ENCODE measurements around the gene ACSS1. TPM values are rescaled to one million over a fixed set of nuclear protein-coding genes. Genes with fewer than 3 reads are reported as not detected.
A peak's percentile ranks its signal among the peaks of the same experiment; 100 is the strongest.

ACSS1 gene
- total and polyA plus RNA-seq, 8 donors: 7.0 to 135 (median 35.8) TPM

GRCh38 chr20:25088267-25088666 is 30.3 kb upstream of the ACSS1 start:
- H3K27ac ChIP-seq: no peak overlapping the region
- WGBS, 5 donors: 68 to 79% (median 73%) methylated on average over 6 of the region's 6 CpGs
- TF ChIP-seq POLR2A (IDR thresholded peaks at IDR 0.05) (no peak), EP300 (IDR thresholded peaks at IDR 0.05) (no peak), CTCF (IDR thresholded peaks at IDR 0.05) (no peak), POLR2AphosphoS5 (IDR thresholded peaks at IDR 0.05) (no peak)
- H3K36me3 ChIP-seq: no peaks in the 10 kb centered on the region
- H3K27me3 ChIP-seq: peaks cover 19 to 79% (median 35%) of the 10 kb centered on the region in 3 donors
- H3K4me3 ChIP-seq: no peak overlapping the region
- H3K9me3 ChIP-seq: no peaks in the 10 kb centered on the region
- peaks cover 15 to 19% (median 16%) of the 10 kb centered on the region in 4 donors for H3K4me1 ChIP-seq
- DNase-seq: no peak
- intact Hi-C loops (cut with DNase I; ENCODE audit: low total_unique reads): no loop called here

DNA sequence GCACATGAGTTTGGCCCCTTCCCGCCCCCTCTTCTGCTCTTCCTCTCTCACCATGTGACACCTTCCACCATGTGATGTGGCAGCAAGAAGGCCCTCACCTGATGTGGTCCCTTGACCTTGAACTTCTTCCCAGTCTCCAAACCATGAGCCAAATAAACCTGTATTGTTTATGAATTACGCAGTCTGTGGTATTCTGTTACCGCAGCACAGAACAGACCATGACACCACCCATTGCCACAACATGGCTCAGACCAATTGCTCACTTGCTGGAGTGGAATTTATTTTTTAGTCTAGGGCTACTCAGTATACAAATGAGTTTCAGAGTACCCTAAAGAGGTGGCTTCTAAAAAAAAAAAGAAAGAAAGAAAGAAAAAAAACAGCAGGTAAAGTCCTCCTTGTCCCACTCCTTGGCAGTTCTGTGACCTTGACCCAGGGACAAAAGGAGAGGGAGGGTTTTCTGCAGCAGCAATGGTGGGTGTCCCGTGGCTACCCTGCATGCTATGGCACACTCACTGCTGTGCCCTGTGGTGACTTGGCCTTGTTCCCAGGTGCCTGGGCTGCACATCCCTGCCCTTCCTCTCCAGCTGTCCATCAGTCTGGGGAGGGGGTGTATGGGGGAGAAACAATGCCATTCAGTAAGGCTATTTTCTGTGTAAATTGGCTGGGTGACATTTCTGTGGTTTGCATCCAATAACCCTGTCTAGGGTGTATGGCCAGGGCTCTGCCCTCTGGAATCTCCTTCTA is 29.4 kb upstream of the ACSS1 start:
- TF ChIP-seq POLR2AphosphoS5 (IDR thresholded peaks at IDR 0.05): no peak
- no peak for TF ChIP-seq POLR2A (IDR thresholded peaks at IDR 0.05)
- TF ChIP-seq EP300 (IDR thresholded peaks at IDR 0.05): no peak
- no peak for TF ChIP-seq CTCF (IDR thresholded peaks at IDR 0.05)
- peaks cover 28 to 88% (median 44%) of the 10 kb centered on the region in 3 donors for H3K27me3 ChIP-seq
- H3K9me3 ChIP-seq: no peaks in the 10 kb centered on the region
- no peaks in the 10 kb centered on the region for H3K36me3 ChIP-seq
- 80 to 86% (median 86%) methylated on average over 4 of the region's 4 CpGs for WGBS, 5 donors
- no peak for DNase-seq
- H3K4me1 ChIP-seq: peaks cover 17 to 24% (median 20%) of the 10 kb centered on the region in 4 donors
- H3K27ac ChIP-seq: no peak overlapping the region
- intact Hi-C loops (cut with DNase I; ENCODE audit: low total_unique reads): no loop called here
- H3K4me3 ChIP-seq: no peak overlapping the region

GRCh38 chr20:25085756-25086495 is 28.0 kb upstream of the ACSS1 start:
- WGBS, 5 donors: 61 to 72% (median 69%) methylated on average over 10 of the region's 10 CpGs
- DNase-seq: no peak
- Histone ChIP-seq H3K4me1 (peaks cover 25 to 37% (median 32%) of the 10 kb centered on the region in 4 donors), H3K27me3 (peaks cover 38 to 98% (median 58%) of the 10 kb centered on the region in 3 donors), H3K27ac (no peak overlapping the region), H3K4me3 (no peak overlapping the region), H3K36me3 (no peaks in the 10 kb centered on the region), H3K9me3 (no peaks in the 10 kb centered on the region)
- TF ChIP-seq EP300 (IDR thresholded peaks at IDR 0.05): no peak
- no peak for TF ChIP-seq CTCF (IDR thresholded peaks at IDR 0.05)
- TF ChIP-seq POLR2AphosphoS5 (IDR thresholded peaks at IDR 0.05): no peak
- TF ChIP-seq POLR2A (IDR thresholded peaks at IDR 0.05): no peak
- intact Hi-C loops (cut with DNase I; ENCODE audit: low total_unique reads): no loop called here

GRCh38 chr20:25084626-25085187 is 26.8 kb upstream of the ACSS1 start:
- peak overlapping the region in 1 of 4 donors; percentile 38 for H3K4me3 ChIP-seq
- peaks cover 25 to 37% (median 32%) of the 10 kb centered on the region in 4 donors for H3K4me1 ChIP-seq
- H3K27me3 ChIP-seq: peaks cover 38 to 98% (median 69%) of the 10 kb centered on the region in 3 donors
- H3K36me3 ChIP-seq: no peaks in the 10 kb centered on the region
- TF ChIP-seq POLR2A (IDR thresholded peaks at IDR 0.05): no peak
- TF ChIP-seq EP300 (IDR thresholded peaks at IDR 0.05): no peak
- TF ChIP-seq POLR2AphosphoS5 (IDR thresholded peaks at IDR 0.05): no peak
- TF ChIP-seq CTCF (IDR thresholded peaks at IDR 0.05): no peak
- H3K9me3 ChIP-seq: no peaks in the 10 kb centered on the region
- H3K27ac ChIP-seq: no peak overlapping the region
- WGBS, 5 donors: 5 to 8% (median 5%) methylated on average over 24 to 36 of the region's 36 CpGs
- no peak for DNase-seq
- intact Hi-C loops (cut with DNase I; ENCODE audit: low total_unique reads): no loop called here

Data from stomach (tissue), 9 donors.